NCI-H2029 (cell line): ENCODE measurements around the gene SBF1.
"Not testable (repeated sequence)": the region's sequence is repeated elsewhere in the genome, so short reads cannot be mapped to it uniquely, and the experiment has no call there.

Source experiments
- DNase-seq: peaks from one replicate; lab custom pipeline; 2025; lab: John Stamatoyannopoulos, UW

The SBF1 gene

GRCh38 chr22:50474710-50475651, at the start of gene SBF1:
Gene SBF1 (minus strand): TSS chr22:50475035. CDS start chr22:50474840, 195 bp downstream.
- DNase-seq: peak; percentile 45

- no peak for DNase-seq
Measured at GRCh38 chr22:50523806-50524675, 49.2 kb upstream of the SBF1 start.

GRCh38 chr22:50523458-50523805, 48.6 kb upstream of the SBF1 start:
- DNase-seq: no peak

- no peak for DNase-seq
Measured at GRCh38 chr22:50522806-50523438, 48.1 kb upstream of the SBF1 start.

GRCh38 chr22:50522208-50522805, 47.5 kb upstream of the SBF1 start:
- no peak for DNase-seq

- DNase-seq: no peak
Measured at GRCh38 chr22:50521710-50522109, 46.9 kb upstream of the SBF1 start.

GRCh38 chr22:50520826-50521453, 46.1 kb upstream of the SBF1 start:
- no peak for DNase-seq

GRCh38 chr22:50520184-50520583, 45.3 kb upstream of the SBF1 start:
- not testable (repeated sequence) for DNase-seq

GRCh38 chr22:50519151-50519550, 44.3 kb upstream of the SBF1 start:
- no peak for DNase-seq

GRCh38 chr22:50518606-50519005, 43.8 kb upstream of the SBF1 start:
- no peak for DNase-seq

GRCh38 chr22:50517495-50518260, 42.8 kb upstream of the SBF1 start:
- no peak for DNase-seq

- DNase-seq: no peak
Measured at GRCh38 chr22:50516891-50517290, 42.1 kb upstream of the SBF1 start.

GRCh38 chr22:50516068-50516467, 41.2 kb upstream of the SBF1 start:
- DNase-seq: no peak

- DNase-seq: no peak
Measured at GRCh38 chr22:50513175-50513574, 38.3 kb upstream of the SBF1 start.

- no peak for DNase-seq
Measured at GRCh38 chr22:50508897-50509296, 34.1 kb upstream of the SBF1 start.

- DNase-seq: peak; percentile 85
Measured at GRCh38 chr22:50507991-50508884, 33.4 kb upstream of the SBF1 start, which contains the start of gene NCAPH2. Gene NCAPH2 (plus strand): TSS chr22:50508224. CDS start chr22:50508338, 114 bp downstream.

GRCh38 chr22:50507421-50507990, 32.7 kb upstream of the SBF1 start, which contains the start of gene LMF2:
Gene LMF2 (minus strand): TSS chr22:50507702. CDS start chr22:50507675, 27 bp downstream.
- no peak for DNase-seq

- no peak for DNase-seq
Measured at GRCh38 chr22:50506611-50507420, 32.0 kb upstream of the SBF1 start.
